Activated naive CD4-positive, alpha-beta T cell (primary cell): ENCODE data around the gene CD59.
"Not testable (repeated sequence)": the region's sequence is repeated elsewhere in the genome, so short reads cannot be mapped to it uniquely, and the experiment has no call there.

ENCODE experiments used
- DNase-seq, 4 experiments: peaks; one replicate each; lab custom pipeline; 2025; lab: John Stamatoyannopoulos, UW

The CD59 gene

DNA sequence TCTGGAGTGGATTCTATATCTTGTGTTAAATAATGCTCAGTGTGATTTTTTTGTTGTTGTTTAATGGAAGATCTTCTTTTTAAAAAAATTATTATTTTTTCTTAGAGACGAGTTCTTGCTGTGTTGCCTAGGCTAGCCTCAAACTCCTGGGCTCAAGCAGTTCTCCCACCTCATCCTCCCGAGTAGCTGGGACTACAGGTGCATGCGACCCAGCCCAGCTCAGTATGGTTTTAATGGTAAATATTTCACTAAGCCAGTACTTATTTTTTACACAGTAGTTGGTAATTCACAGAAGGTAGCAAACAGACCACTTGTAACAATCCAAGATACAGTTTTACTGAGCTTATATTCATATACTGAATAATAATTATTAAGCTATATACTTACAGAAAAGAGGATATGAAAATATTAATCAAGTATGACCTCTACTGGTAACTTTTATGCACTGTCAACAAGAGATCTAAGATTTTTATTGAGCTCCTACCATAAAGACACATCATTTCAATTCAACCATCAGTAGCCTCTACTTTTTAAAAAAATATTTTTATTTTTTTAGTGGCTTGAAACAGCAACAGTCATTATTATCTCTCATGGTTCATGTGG is 6.1 kb upstream of the CD59 start:
- DNase-seq = no peak

DNA sequence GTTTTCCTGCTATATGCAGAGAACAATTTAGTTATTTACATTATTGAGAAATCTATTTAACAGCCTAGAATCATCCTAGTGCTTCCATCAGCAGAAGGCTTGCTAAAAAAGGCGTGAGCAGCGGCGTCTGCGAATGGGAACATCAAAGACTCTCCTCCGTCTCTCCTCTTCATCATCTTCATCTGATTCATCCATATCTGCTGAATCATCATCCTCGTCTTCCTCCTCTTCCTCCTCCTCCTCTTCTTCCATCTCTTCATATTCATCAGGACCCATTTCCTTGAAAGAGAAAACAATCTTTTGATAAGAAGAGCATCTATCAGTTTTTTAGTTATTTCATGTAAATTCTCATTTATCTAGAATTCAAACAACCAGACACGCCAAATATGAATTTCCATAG is 5.6 kb upstream of the CD59 start:
- no peak for DNase-seq

DNA sequence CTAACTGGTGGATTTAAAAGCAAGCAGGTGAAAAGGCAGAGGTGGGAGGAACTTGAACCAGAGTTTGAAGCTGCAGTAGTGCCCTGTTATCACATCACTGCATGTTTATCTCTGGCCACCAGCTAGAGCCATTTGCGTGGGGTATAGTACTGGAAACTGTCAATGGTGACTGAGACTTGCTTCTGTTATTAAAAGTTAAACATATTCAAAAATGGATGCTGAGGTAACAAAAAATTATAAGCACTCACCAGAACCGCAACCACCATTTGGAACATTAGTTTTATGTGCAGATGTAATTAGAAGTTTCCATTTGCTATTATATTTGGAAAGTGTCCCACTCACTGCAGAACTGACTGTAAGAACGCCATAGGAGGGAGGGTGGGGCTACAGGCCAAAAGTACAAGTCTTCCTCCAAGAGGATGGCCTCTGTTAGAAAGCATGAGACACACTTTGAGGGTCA is 1.2 kb upstream of the CD59 start:
- no peak for DNase-seq

DNA sequence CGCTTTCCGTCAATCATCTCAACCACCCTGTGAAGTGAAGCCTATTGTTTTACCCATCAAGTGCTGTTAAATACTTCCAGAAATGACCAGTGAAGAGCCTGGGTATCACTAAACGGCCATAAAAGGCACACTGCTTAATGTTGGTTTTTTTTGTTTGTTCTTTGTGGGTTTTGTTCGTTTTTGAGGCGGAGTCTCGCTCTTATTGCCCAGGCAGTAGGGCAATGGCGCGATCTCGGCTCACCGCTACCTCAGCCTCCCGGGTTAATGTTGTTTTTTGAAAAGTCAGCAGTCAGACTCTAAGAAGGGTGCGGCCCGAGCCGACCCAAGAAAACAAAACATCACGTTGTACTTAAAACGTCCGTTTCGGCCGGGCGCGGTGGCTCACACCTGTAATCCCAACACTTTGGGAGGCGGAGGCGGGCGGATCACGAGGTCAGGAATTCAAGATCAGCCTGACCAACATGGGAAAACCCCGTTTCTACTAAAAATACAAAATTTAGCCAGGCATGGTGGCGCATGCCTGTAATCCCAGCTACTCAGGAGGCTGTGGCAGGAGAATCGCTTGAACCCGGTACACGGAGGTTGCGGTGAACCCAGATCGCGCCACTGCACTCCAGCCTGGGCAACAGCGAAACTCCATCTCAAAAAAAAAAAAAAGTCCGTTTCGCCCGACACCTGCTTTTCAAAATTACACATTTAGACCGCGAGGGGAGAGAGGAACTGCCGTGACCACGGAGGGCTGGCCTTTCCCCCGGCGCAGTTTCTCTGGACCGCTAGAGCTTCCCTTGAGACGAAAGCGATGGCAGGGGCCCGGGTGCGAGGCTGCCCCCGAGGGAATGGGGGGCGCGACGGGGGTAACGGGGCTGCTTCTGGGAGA is 714 bp downstream of the CD59 start:
- no peak for DNase-seq

DNA sequence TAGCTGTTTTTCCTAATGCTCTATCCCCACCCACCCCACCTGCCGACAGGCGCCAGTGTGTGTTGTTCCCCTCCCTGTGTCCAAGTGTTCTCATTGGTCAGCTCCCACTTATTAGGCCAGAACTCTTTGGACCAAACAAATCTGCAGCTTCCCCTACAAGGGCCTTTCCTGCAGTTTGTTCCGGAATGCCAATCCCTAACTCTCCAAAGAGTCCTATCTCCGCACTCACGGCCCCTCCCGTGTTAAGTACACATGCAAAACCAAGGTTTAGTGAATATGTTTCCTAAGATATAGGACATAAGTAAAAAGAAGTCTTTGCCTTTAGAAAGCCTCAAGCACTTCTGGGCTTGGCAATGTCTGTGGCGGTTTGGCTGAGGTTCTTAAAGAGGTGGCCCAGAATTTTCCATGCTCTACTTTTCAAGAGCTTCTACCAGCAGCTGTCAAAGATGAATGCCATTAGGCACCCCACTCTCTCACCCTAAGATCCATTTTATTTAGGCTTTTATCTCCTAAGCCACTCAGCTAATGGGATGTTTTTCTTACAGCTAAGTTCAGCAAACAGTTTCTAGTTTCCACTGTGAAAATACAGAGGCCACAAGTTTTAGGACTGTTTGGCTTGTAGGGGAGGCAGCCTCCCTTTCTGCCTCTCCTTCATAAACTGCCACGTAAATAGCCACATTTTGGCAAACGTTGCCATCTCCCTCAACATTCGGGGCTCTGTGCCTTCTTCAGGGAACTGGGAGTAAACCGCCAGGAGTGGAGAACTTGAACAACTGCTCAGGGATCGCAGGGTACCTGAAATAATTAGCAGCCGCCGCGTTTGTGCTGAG is 1.6 kb downstream of the CD59 start:
- DNase-seq = no peak

DNA sequence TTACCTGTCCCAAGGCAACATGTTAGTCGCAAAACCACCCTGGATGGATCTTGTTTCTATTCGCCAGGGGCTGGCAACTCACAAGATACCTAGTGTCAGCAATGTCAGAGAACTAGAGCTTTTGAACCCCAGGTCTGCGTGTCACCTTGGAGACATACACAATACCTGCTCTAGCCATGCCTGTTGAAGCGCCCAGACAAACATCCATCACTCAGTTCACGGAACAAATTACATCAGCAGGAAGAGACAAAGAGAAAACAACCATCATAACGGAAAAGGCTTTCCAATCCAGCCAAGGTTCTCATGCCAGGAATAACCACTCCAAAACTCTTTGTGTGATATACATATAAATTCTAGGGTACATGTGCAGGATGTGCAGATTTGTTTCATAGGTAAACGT is 2.2 kb downstream of the CD59 start:
- DNase-seq = no peak

DNA sequence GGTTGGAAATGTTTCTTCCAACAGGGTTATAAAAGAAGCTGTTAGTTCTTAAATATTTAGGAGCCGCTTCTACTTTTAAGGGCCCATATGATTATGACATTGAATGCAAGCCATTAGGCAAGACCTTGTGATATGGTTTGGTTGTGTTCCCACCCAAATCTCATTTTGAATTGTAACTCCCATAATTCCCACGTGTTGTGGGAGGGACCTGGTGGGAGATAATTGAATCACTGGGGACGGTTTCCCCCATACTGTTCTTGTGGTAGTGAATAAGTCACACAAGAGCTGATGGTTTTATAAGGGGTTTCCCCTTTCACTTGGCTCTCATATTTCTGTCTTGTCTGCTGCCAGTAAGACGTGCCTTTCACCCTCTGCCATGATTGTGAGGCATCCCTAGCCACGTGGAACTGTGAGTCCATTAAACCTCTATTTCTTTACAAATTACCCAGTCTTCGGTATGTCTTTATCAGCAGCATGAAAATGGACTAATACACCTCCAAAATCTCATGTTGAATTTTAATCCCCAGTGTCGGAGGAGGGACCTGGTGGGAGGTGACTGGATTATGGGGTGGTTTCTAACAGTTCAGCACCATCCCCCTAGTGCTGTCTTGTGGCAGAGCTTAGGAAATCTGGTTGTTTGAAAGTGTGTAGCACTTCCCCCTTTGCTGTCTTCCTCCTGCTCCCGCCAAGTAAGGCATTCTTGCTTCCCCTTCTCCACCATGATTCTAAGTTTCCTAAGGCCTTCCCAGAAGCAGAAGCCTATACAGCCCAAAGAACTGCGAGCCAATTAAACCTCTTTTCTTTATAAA is 4.3 kb downstream of the CD59 start:
- DNase-seq = no peak

DNA sequence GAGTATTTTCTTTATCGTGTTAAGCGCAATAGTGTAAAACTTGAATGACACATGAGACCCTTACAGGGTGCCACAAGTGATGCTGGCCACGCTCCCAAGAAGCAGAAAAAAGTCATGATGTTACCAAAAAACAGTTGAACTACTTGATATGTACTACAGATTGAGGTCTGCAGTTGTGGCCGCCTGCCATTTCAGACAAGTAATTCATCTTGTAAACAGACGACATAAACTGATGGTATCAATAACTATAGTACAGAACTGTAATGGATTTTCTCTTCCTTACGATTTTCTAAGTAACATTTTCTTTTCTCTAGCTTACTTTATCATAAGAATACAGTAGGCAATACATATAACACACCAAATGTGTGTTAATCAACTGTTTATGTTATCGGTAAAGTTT is 5.5 kb downstream of the CD59 start:
- no peak for DNase-seq

DNA sequence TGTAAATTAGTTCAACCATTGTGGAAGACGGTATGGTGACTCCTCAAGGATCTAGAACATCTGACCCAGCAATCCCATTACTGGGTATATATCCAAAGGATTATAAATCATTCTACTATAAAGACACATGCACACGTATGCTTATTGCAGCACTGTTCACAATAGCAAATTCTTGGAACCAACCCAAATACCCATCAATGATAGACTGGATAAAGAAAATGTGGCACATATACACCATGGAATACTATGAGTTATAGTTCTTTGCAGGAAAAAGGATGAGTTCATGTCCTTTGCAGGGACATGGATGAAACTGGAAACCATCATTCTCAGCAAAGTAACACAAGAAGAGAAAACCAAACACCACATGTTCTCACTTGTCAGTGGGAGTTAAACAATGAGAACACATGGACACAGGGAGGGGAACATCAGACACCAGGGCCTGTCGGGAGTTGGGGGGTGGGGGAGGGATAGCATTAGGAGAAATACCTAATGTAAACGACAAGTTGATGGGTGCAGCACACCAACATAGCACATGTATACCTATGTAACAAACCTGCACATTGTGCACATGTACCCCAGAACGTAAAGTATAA is 7.1 kb downstream of the CD59 start:
- not testable (repeated sequence) for DNase-seq

DNA sequence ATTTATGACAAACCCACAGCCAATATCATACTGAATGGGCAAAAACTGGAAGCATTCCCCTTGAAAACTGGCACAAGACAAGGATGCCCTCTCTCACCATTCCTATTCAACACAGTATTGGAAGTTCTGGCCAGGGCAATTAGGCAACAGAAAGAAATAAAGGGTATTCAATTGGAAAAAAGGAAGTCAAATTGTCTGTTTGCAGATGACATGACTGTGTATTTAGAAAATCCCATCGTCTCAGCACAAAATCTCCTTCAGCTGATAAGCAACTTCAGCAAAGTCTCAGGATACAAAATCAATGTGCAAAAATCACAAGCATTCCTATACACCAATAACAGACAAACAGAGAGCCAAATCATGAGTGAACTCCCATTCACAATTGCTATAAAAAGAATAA is 8.7 kb downstream of the CD59 start:
- DNase-seq = not testable (repeated sequence)

DNA sequence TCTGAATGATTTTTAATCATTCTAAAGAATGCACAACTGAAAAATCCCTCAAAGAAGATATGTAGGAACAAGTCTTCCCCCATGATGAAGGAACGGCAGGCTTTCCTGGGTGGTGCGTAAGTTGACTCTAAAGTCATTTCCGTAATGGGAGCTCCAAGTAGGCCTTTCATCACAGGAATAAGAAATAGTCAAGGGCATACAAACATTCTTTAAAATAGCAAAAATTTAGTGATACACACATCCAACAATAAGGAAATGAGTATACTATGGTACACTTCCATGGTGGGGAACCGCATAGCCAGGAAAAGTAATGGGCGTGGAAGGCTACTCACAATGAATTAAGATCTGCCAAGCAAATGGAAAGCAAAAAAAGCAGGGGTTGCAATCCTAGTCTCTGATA is 10.7 kb downstream of the CD59 start:
- no peak for DNase-seq

DNA sequence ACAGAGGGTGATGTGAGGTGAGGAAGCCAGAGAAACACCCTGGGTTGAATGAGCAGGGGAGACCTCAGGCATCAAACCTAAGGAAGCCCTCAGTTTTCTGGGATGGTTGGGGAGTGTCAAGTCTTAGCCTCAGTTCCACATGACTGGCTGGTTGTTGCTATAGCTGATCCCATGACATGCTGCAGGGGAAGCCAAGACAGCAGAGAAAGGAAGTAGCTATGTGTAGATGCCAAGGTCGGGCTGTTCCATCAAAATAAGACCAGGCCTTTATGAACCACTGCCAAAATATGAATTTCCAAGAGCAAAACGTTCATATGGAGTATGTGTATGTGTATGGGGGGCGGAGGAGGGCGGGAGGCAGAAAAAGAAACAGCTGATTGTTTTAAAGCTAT is 11.6 kb downstream of the CD59 start:
- DNase-seq = no peak

DNA sequence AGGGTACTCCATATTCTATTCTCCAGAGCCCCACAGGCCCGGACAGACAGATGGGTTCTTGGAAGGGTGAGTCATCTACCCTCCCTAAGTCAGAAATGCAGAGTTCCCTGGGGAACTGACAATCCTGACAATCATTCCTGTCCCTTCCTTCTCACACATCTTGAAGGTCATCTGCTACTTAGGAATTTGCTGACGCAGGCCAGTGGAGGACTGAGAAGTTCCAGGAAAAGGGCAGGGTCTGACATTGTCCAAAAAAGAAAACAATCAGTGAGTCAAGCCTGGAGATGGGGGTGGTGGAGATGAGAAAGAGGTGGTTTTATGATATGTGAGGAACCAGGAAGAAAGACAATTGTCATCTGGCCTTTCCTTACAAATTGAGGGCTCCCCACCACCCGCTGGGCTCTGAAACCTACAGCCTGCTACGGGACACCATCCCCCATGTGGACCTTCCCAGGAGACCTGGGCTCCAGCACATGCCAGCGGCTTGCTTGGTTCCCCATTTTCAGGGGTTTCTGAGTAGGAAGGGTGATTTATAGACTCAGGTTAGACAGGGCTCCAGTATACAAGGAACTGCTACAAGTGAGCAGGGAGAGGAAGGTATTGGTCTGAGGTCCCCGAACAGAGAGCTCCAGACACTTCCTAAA is 12.9 kb downstream of the CD59 start:
- no peak for DNase-seq

DNA sequence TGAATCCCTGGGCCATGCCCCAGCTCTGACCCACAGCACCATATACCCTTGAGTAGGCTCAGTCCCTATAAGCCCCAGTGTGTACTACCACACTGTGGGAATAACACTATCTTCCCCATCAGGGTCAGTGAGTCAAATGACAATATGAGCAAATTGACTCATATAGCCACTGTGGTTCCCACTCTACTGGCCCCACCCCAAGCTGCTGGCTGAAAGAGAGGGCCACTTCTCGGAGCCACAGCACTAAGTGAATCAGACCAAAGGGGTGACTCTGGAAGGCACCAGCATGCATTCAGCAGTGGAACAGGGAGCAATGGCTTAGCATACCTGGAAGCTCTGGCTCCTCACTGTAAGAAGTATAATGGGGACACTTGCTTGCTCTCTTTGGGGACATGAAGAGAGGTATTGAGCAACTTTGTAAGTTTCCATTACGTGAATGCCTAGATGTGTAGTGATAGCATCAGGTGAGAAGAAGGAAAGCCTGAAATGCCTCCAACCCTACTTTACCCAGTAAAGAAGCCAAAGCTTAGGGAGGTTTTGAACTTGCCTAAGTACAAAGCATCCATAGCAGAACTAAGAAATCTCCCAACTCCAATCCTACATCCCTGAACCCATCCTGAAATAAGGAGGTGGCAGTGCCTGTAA is 13.5 kb downstream of the CD59 start:
- DNase-seq = no peak

DNA sequence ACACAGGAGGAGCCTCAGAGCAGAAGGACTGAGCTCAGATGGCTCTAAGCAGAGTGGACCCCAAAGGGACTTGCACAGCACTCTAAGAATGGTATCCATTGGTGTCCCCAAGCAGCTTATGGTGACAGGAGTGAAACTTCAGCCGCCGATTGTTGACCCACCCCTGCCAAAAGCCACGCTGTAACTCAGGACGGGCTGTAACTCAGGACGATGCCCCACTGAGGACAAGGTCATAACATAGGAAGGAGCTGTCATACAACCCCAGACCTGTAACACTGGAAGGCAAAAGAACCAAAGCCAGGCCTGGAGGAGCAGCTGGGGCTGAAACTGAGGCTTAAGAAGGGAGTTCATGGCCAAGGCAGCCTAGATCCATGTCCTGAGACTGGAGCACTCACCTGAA is 14.2 kb downstream of the CD59 start:
- DNase-seq = no peak

DNA sequence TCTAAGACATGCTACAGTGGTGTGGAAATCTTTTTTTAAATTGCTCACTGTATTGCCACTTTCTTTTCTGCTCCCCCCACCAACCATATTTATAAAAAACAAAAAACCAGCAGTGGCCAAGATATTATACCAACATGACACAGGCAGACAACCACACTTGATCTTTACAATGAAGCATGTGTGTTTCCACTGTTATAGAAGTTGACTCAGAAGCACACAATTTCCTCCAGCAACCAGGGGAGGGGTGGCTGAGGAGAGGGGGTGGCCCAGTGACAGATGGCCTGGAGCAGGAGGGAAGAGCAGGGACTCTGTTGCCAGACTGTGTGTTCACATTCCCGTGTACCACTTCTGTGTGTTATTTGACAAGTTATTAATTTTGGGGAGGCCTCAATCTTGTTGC is 14.8 kb downstream of the CD59 start:
- DNase-seq = no peak

DNA sequence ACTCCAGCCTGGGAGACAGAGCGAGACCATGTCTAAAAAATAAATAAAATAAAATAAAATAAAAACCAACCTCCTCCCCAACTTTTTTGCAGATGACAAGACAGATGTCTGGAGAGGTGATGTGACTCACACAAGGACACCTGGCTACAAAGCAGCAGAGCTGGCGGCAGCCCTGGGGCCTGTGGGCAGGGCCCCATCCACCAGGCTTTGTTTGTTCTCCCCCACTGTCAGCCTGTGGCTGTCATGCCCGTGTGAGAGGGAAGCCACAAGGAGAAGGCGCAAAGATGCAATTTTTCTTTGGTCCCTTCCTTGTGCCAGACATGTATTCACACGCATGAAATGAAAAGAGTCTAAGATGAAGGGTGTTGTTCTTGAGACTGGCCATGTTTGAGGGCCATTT is 16.6 kb downstream of the CD59 start:
- DNase-seq = no peak

DNA sequence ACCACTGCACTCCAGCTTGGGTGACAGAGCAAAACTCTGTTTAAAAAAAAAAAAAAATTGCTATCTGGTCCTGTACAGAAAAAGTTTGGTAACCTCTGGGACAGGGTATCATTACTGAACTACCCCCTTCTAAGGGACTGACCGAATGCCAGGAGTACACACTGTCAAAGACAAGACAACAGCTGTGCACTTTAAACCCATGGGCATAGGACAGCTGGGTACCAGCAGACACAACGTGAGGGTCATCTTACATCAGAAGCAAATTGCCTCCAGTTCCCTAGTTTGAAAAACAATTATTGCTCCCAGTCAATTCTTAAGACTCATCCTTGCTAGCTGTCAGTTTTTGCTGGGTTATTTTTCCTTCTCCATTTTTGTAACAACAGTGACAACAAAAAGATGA is 17.8 kb downstream of the CD59 start:
- DNase-seq = no peak

DNA sequence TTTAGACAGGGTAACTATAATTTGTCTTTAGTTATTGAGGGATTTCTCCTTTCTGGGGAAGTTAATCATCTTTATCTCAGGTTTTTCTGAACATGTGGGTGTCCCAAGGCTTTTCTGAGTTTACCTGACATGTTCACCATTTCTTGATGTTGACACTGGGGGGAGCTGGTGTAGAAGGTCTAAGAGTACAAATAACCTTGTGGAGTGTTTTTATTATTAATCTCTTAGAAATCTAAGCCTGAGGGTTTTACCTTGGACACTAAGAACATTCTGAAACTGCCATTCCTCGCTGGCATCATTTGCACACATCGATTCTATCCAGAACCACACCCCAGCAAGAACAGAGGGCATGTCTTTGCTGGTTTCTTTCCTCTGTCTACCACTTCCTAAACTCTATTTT is 20.0 kb downstream of the CD59 start:
- no peak for DNase-seq

DNA sequence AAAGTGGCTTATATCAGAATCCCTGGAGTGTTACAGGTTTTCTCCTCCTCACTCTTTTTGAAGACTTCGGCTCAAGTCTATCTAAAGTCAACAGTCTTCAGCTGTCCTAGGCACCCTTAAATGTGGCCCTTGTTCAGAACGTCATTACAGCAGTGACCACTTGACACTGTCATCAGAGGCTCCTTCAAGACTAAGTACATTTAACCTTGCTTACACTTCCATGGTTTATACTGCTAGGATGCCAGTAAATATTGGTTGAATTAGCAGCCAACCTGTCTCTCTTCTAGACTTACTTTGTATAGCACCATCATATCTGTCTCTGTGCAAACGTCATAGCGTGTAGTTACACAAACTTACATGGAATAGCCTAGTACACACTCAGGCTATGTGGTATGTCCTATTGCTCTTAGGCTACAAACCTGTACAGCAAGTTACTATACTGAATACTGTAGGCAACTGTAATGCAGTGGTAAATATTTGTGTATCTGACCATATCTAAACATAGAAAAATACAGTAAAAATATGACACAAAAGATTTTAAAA is 22.3 kb downstream of the CD59 start:
- no peak for DNase-seq
